Spleen (tissue), 7 donors: ENCODE results near the gene ZNF418.

Experiments
- POLR2A ChIP-seq, 3 donors: fragments of 450-650 bp; IDR thresholded peaks; one replicate each; pipeline ENCODE4 v1.5.1; 2017; ENCODE audit warnings: antibody characterized with exemption in 3 of 3, mild to moderate bottlenecking in 1 of 3
- POLR2AphosphoS5 ChIP-seq, 3 donors: sonication (generic); formaldehyde crosslinking; IDR thresholded peaks; one replicate each; pipeline ENCODE4 v1.5.1; 2017; ENCODE audit warnings: antibody characterized with exemption in 3 of 3
- TF ChIP-seq, protein P1 (sequence below), 11 experiments: fragments of 200-600 bp in 7 of 11; fragments of 450-650 bp in 4 of 11; sonication (generic) in 4 of 11; IDR thresholded peaks in 8 of 11; conservative IDR thresholded peaks in 3 of 11; 1 replicate in 7 of 11; 2 replicates in 4 of 11; pipeline versions ENCODE4 v1.4.0 to v1.8.0; 2016 to 2021; ENCODE audit warnings: antibody characterized with exemption in 11 of 11, inconsistent platforms in 4 of 11, mild to moderate bottlenecking in 1 of 11
- donor health status: DM: no; HTN: no; CAD: no; lungs with moderate emphysema.
- donor health status: DM: no; HTN: no; CAD: no.
- donor health status: DM: no; HTN: no; CAD: no.

DNA sequence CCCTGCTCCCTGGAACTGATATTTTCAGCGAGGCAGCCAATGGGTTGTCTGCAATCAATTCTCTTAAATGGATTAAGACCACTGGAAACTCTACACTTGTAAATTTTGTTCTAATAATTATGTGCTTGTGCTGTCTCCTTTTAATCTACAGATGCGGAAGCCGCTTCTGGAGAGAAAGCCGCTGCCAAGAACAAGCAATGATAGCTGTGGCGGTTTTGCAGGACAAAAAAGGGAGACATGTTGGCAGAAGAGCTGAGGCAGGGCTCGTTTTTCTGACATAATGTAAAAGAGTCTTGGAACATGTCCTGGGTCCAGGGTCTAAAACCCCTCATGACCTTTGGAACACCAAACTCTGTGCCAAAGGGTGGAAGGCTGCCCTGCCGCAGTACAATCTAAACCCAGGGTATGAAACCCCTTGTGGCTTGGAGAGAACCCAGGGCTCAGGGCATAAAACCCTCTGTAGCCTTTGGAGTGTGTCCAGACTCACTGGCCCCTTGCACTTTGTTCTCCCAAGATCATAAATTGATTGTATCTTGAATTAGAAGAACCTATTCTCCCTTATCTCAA lies 31.5 kb downstream of the ZNF418 start:
- TF ChIP-seq, protein P1, sequence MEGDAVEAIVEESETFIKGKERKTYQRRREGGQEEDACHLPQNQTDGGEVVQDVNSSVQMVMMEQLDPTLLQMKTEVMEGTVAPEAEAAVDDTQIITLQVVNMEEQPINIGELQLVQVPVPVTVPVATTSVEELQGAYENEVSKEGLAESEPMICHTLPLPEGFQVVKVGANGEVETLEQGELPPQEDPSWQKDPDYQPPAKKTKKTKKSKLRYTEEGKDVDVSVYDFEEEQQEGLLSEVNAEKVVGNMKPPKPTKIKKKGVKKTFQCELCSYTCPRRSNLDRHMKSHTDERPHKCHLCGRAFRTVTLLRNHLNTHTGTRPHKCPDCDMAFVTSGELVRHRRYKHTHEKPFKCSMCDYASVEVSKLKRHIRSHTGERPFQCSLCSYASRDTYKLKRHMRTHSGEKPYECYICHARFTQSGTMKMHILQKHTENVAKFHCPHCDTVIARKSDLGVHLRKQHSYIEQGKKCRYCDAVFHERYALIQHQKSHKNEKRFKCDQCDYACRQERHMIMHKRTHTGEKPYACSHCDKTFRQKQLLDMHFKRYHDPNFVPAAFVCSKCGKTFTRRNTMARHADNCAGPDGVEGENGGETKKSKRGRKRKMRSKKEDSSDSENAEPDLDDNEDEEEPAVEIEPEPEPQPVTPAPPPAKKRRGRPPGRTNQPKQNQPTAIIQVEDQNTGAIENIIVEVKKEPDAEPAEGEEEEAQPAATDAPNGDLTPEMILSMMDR (IDR thresholded peaks at IDR 0.05 in 8 of 11, conservative IDR thresholded peaks at IDR 0.05 in 3 of 11), result peak in 1 of 11 experiments; percentile 15
- no peak for TF ChIP-seq POLR2AphosphoS5 (IDR thresholded peaks at IDR 0.05)
- TF ChIP-seq POLR2A (IDR thresholded peaks at IDR 0.05), result no peak
